GM19395 (cell line): ENCODE measurements around the gene HDLBP.

Experiments
- ATAC-seq: cut with Tn5 transposase; IDR thresholded peaks from one replicate; pipeline ENCODE4 v1.9.1; 2021; ENCODE audit warnings: mild to moderate bottlenecking, moderate library complexity; ENCODE audit not compliant: unreplicated experiment

Gene HDLBP

DNA sequence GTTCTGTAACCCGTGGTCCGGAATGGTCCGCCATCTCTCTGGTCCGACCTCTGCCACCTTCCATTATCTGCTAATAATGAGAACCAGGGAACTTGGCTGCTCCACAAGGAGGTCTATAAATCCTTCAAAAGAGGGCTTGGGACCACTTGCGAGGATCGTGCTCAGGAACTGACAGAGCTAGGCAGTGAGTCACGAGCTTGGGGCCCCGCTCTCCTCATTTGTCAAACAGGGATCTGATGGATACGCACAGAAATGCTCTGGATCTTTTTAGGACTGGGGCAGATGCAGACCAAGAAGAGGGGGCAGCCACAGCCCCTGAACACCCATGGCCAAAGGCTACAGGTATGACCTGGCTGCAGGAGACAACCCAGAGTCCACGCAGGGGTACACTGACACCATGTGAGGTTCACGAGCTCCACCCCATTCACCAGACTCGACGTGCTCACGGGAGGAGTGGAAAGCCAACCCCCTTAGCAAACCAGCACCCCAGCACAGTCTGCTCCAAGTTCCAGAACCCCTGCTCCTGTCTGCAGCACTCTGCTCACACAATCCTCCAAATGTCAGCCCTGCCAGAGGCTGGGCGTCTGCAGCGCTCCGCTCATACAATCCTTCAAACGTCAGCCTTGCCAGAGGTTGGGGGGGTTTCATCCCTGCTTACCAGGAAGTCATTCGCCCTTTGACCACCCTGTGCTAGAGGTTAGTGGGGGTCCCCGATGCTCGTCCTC, 81.2 kb downstream of the HDLBP start:
- no peak for ATAC-seq

DNA sequence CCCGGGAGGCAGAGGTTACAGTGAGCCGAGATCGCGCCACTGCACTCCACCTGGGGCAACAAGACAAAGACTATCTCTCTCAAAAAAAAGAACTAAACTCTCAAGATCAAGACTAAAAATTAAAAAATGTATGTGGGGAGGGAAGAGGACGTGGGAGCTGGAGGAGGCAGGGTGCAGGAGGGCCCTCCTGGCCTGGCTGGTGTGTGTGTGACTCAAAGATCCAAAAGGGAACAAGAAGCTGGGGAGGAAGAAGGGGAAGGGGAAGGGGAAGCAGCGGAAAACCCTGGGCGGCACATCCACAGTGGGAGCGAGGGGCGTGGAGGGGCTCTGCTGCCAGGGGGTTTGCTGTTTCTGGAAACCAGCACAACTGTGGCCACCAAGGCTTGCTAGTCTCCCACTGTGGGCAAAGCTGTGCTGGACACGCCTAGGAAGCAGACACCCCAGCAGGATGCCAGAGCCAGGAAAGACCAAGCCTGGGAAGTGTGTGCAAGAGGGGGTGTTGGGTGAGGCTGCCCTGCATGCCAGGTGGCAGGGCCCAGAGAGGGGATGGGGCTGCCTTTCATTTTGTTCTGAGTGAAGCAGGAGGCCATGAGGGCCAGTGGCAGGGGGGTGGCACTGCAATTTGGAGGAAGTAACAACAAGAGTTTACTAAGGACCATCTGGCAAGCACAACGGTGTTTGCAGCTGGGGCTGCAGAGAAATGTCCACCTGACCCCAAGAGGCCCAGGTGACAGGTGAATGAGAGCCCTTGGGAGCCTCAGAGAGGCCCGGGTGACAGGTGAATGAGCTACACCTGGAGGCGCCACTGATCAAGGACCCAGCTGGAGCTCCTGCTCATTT, 82.5 kb downstream of the HDLBP start:
- no peak for ATAC-seq

DNA sequence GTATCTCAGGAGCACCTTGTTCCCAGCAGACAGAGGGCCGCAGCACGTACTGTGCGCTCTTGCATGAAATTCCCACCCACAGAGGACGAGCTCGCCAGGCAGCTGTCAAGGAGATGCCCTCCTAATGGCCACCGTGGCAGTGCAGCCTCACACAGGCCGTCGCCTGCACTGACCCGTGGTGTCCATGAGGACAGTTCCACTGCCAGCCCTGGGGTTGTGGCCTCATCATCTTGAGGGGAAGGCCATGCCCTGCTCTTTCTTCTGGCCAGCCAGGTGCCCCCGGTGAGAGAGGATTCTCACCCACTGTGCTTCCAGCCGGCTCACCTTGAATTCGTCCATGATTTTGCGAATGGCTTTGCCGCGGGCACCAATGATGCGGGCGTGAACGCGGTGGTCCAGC, 85.0 kb downstream of the HDLBP start:
- no peak for ATAC-seq

DNA sequence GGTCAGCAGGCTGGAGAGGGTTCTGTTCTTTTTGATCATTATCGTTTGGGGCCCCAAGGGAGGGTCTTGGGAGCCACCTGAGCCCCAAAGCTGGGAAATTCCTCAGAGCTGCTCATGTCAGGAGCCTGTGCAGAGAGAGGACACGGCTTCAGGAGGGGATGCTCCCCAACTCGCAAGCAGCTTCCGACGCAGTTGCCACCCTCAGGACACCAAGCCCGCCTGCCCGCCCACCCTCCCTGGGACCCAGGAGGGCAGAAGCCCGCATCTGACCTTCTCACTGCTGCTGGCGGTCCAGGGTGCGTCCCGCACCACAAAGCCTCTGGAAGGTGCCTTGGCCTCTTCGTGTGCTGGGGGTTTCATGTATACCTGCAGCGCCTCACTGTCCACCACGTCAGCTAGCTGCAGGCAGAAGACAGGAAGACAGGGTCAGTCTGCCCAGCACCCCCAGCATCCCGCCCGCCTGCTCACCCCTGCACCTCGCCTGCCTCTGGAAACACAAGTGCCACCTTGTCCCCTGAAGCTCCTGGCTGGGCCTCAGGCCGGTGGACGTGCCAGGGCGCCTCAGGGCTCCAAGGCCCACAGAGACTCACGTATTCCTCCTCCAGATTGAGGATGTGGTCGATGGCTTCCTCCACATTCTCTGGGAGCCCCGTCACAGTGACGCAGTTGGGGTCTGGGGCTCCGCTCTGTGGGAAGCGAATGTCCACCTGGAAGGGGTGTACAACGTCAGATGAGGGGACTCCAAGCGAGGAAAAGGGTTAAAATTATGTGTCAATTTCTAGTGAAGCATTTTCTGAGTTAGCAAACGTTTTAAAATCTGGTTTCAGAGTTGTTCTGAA, 85.7 kb downstream of the HDLBP start:
- ATAC-seq, result no peak

DNA sequence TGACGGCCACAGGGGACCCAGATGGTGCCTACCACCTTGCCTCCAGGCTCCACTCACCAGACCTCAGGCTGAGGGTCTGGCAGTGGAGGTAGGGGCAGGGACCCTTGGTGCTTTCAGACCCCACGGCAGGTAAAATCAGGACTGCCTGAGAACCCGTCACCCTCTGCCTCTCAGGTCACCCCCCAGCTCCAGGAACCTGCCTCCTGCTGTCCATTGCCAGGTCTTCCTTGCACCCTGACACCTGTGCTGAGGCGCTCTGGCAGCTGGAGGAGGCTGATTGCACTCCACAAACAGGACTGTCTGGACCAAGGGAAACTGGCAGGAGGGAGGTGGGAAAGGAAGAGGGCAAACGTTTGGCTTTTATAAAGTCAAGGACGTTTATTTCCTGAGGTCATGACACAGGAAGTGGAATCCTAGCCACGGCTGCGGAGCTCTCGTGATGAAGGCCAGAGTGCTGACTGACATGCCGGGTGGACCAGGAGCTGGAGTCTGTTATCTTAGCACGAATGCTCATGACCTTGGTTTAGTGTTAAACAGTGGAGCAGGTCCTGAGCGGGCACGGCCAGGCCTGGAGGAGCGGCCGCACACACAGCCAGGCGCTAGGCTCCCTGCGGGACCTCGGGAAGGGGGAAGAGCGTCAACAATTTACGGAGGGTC, 86.5 kb downstream of the HDLBP start:
- no peak for ATAC-seq

DNA sequence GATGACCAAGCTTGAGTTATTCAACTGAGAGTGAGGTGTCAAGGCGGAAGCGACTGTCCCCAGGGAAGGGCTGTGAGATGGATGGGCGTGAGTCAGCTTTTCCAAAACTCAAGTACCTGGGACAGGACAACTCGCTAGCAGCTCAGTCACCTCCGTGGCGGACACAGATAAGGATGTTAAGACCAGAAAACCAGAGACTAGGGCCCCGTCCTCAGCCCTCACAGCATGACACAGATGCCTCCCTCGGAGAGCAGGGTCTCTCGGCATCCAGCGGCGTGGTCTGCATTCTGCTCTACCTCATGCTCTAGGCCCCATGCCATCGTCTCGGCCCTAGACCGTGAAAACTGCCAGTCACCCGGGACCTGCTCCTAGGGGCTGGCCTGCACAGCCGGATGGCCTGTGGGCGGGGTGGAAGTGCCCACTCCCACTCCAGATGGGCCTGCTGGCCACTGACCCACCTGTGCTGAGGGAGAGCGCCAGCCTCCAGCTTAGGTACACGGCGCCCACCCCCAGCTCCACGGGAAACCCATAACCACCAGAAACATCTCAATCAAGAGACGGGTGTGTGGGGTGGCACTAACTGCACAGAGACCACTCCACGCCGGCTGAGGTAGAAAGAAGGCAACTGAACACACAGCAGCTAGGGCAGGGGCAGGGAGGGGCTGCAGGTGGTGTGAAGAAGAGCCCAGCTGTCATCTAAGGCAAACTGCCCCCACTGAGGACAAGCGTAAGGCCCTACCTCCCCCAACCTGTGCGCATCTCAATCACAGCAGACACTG, 87.2 kb downstream of the HDLBP start:
- ATAC-seq, result no peak

DNA sequence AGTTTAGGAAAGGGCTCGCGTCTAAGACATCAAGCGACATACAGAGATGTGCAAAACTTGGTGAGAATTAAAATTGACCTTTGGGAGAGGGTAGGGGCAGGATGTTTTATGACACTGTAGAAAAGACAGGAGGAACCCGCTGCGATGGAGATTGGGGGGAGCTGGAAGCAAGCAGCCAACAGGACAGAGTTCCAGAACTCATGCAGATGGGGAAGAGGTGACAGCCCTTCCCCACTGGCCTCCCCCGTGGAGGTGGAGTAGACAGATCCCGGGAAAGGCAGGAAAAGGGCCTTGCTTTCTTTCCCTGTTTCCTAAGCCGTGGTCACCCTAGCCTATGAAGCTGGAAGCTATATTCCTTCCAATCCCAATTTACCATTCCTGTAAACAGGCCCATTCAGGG, 87.9 kb downstream of the HDLBP start:
- no peak for ATAC-seq

DNA sequence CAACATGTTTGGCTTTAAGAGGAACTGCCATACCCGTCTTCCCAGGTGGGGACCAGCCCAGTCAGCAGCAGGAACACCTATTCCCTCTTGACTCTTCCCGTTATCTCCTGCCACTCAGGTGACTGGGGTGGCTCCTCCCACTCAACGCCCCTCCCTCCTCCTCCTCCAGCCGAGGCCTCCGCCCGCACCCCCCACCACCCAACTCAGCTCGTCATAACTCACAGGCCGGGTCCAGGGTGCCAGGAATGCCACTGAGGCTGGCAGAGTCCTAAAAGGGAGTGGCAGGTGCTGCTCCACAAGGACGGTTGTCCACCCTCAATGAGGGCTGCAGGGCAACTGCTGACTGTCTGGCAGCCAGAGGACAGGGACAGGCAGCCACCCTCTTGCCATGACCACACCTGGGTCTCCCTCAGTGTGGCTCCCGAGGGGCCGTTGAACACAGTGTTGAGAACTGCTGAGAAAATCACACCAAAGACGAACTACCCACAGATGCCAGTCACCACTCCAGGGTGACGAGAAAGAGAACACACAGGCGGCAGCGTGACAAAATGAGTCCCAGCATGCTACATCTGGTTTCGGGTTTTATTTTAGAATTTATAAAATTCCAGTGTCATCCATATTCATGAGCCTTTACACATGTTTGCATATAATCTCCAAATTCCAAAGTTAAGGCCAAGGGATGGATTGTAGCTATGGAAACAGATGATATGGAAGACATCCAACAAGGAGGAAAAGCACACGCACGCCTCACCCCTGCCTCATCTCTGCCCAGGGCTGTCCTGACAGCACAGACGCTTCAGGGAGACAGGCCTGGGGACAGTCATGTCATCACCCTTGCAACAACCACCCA, 88.5 kb downstream of the HDLBP start:
- no peak for ATAC-seq

DNA sequence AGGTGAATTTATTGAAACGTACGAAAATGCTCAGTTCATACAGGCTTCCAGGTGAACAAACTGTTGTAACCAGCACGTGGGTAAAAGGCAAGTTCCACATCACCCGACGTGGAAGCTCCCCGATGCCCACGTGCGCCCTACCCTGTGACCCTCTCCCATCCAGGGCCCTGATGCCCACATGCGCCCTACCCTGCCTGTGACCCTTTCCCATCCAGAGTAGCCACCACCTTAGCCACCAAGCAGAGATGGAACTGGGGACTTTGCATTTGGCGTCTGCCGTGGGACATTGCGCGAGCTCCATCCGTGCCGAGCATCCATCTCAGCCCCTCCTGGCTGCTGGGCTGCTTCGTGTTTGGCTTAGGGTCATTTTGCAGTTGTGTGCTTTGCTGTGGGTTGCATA, 89.5 kb downstream of the HDLBP start:
- no peak for ATAC-seq

DNA sequence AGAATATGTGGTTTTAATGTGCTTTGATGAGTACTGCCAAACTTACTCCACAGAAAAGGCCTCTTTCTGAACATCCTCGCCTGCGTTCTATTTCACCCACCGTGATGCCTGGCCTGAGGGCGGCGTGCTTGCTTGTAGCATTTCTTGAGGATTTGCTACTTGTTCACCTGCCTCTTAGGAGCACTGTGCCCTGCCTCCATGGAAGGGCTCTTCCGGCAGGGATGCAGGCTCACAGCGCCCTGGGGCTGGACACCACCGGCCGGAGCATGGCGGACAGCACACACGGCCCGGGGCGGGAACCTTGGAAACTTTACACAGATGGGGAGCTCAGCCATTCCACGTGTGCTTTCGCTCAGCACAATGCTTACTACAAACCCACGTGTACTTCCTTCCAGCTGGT, 89.9 kb downstream of the HDLBP start:
- ATAC-seq, result no peak

DNA sequence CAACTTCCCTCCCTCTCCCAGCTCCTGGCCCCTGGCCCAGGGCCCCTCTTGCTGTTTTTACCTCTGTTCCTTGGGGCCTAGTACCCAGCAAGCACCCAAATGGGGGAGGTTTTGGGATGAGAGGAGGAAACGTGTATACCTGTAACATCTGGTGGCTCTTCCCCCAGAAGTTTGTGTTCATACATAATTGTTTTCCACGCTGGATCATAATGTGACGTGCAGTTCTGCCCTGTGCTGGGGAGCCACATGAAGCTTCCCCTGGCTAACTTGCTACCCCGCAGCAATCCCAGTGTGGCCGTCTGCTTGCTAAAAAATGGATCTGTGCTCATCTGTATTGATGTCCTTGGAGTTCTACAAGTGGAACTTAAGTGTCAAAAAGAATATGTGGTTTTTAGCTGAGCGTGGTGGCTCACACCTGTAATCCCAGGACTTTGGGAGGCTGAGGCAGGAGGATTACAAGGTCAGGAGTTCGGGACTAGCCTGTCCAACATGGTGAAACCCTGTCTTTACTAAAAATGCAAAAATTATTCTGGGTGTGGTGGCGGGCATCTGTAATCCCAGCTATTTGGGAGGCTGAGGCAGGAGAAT, 90.5 kb downstream of the HDLBP start:
- no peak for ATAC-seq

DNA sequence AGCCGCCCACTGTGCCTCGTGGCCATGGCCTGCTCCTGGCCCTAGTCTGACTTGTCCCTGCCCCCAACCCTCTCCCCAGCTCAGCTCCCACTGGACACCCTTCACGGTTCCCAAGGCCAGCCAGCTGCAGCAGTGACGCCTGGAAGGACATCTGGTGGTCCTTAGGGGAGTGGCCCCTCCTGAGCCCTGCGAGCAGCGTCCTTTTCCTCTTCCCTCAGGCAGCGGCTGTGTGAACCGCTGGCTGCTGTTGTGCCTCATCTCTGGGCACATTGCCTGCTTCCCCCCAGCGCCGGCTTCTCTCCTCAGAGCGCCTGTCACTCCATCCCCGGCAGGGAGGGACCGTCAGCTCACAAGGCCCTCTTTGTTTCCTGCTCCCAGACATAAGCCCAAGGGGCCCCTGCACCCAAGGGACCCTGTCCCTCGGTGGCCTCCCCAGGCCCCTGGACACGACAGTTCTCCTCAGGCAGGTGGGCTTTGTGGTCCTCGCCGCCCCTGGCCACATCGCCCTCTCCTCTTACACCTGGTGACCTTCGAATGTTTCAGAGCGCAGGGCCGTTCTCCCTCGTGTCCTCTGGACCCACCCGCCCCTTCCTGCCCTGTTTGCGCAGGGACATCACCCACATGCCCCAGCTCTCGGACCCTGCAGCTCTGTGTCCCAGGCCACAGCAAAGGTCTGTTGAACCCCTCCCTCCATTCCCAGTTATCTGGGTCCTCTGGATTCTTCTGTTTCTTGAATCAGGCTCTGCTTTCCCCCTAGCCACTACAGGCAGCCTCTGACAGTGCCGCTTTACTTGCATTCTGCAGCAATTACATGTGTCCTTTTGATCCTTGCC, 91.2 kb downstream of the HDLBP start:
- no peak for ATAC-seq

DNA sequence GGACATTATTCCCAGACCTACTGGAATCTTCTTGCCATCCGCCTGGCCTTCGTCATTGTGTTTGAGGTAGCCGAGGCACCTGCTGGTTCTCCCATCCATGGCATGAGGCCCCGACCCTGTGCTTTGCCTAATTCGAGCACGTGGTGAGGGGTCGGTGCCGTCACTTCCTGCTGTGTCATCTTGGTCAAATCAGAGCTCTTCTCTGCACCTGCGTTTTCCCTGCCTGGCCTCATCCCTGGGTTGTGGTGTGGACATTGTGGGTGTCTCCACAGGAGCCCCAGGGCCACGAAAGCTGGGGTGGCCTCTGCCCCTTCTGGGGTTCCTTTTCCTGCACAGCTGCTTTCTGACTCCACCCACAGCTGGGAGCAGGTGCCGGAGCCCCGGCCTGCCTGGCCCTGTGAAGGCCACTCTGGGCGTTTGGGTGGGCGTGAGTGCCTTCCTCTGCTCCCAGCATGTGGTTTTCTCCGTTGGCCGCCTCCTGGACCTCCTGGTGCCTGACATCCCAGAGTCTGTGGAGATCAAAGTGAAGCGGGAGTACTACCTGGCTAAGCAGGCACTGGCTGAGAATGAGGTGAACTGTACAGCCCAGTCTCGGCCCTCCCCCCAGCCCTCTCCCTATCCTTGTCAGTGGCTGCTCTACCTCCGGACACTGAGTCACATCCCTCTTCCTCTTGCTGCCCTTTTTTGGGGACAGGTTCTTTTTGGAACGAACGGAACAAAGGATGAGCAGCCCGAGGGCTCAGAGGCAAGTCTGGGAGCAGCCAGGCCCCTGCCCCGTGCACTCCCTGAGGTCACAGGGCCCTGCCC, 92.1 kb downstream of the HDLBP start:
- ATAC-seq, result no peak

DNA sequence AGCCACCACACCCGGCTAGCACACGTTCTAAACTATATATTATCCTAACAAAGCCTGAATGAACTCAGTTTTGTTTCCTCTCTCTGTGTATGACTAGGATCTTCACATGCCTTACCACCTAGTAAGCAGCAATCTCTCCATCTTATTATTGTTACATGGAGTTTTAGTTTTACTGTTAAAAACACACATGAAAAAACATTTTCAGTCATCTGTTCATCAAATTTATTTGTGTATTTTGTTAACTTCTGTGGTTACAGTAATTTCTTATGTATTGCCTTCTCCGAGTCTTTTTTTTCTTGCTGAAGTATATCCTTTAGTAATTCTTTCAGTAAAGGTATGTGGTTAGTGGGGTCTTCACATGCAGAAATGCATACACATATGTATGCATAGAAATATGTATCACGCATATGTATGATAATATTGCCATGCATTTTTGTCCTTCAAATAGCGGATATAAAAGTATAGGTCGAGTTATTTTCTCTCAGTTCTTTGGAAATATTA, 95.6 kb downstream of the HDLBP start:
- no peak for ATAC-seq

DNA sequence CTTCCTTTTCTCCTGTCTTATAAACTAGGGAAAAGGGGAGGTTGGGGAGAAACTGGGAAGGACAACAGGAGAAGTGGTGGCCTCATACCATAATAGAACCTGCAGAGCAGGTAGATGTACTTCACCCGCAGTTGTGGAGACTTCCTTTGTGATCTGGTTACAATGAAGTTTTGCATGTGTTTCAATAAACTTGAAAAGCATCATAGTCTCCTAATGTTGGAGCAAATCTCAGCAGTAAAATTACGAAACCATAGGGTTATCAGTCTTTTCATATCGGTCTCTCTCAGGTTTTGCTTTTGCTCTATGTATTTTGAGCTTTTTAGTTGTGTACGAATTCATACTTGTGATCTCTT, 96.5 kb downstream of the HDLBP start:
- ATAC-seq, result no peak

DNA sequence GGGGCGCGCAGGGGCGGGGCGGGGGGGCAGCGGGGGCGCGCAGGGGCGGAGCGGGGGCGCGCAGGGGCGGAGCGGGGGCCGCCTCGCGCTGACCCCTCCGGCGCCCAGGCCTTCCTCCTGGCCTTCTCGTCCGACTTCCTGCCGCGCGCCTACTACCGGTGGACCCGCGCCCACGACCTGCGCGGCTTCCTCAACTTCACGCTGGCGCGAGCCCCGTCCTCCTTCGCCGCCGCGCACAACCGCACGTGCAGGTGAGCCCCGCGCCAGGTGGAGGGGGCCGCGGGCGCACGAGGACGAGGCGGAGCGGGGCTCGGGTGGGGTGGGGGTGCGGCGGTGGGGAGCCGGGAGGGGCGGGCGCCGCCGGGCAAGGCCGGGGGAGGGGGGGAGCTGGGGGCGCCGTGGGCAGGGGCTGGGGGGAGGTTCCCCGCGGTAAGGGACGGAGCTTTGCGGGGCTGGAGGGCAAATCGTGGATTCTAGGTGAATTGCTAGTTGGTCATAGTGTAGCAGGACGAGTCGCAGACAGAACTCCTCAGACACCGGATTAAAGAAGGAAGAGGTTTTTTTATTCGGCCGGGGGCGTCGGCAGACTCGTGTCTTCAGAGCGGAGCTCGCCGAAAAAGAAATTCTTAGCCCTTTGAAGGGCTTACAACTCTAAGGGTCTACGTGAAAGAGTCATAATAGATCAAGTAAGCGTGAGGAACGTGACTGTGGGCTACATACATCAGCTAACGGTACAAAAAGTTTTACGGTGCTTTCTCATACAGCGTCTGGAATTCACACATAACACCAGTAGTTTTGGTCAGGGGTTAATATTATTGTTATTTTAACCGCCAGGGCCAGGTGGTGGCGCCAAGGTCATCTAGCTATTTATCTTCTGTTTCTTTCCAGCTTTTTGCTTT, 97.1 kb downstream of the HDLBP start:
- no peak for ATAC-seq
